ENCODE data around the gene GRK5. TPM values are rescaled to one million over a fixed set of nuclear protein-coding genes. Genes with fewer than 3 reads are reported as not detected.

Gene GRK5
- total and polyA plus RNA-seq, 2 donors from 2014 or later = 7.3 to 18.7 TPM

GRCh38 chr10:119450606-119451299 lies 243.4 kb downstream of the GRK5 start:
- peak in 1 of 5 donors; percentile 49 for DNase-seq

GRCh38 chr10:119451300-119451896 lies 244.0 kb downstream of the GRK5 start:
- H3K36me3 ChIP-seq (ENCODE audit: control insufficient read depth in 2 of 3, insufficient read depth in 3 of 3, low read length in 3 of 3) = no peaks in the 10 kb centered on the region
- FAIRE-seq (no peak), DNase-seq (no peak)
- H3K9ac ChIP-seq (ENCODE audit: low read length in 3 of 3) = no peak overlapping the region
- no peak overlapping the region for H3K27ac ChIP-seq (ENCODE audit: low read depth in 2 of 2, low read length in 2 of 2)
- no peak overlapping the region for H3K4me3 ChIP-seq (ENCODE audit: low read length in 3 of 3)
- intact Hi-C loops (cut with DNase I) = no loop called here
- no peaks in the 10 kb centered on the region for H3K4me1 ChIP-seq (ENCODE audit: control insufficient read depth in 2 of 3, insufficient read depth in 2 of 3, low read depth in 1 of 3, low read length in 3 of 3)
- no peaks in the 10 kb centered on the region for H3K27me3 ChIP-seq (ENCODE audit: control insufficient read depth, insufficient read depth, low read length)
- no peaks in the 10 kb centered on the region for H3K9me3 ChIP-seq (ENCODE audit: control insufficient read depth in 2 of 3, insufficient read depth in 1 of 3, low read length in 3 of 3)
- no peak for TF ChIP-seq CTCF (IDR thresholded peaks at IDR 0.05; ENCODE audit: borderline replicate concordance, extremely low read depth, insufficient read depth)

More at GRCh38 chr10:119450606-119451299, 243.4 kb downstream of the GRK5 start:
- Histone ChIP-seq H3K4me3 (ENCODE audit: low read length in 3 of 3) (no peak overlapping the region), H3K9ac (ENCODE audit: low read length in 3 of 3) (no peak overlapping the region), H3K4me1 (ENCODE audit: control insufficient read depth in 2 of 3, insufficient read depth in 2 of 3, low read depth in 1 of 3, low read length in 3 of 3) (no peaks in the 10 kb centered on the region), H3K27me3 (ENCODE audit: control insufficient read depth, insufficient read depth, low read length) (no peaks in the 10 kb centered on the region), H3K27ac (ENCODE audit: low read depth in 2 of 2, low read length in 2 of 2) (no peak overlapping the region), H3K9me3 (ENCODE audit: control insufficient read depth in 2 of 3, insufficient read depth in 1 of 3, low read length in 3 of 3) (no peaks in the 10 kb centered on the region), H3K36me3 (ENCODE audit: control insufficient read depth in 2 of 3, insufficient read depth in 3 of 3, low read length in 3 of 3) (no peaks in the 10 kb centered on the region)
- intact Hi-C loops (cut with DNase I) = no loop called here
- FAIRE-seq = no peak
- TF ChIP-seq CTCF (IDR thresholded peaks at IDR 0.05; ENCODE audit: borderline replicate concordance, extremely low read depth, insufficient read depth) = no peak

DNA sequence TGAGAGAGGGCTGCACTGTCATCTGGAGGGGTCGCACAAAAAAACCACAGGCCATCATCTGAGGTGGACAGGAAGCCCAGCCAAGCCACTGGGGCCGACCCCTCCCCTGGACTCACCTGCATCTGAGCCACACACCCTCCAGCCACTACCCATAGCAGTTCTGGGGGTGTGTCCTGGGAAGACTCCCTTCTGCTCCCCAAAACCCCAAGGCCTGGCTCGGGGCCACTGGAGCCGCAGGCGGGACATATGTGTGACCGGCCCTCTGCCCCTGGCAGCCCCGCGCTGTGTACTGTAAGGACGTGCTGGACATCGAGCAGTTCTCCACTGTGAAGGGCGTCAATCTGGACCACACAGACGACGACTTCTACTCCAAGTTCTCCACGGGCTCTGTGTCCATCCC lies 245.0 kb downstream of the GRK5 start:
- FAIRE-seq (no peak), DNase-seq (no peak)
- H3K4me3 ChIP-seq (ENCODE audit: low read length in 3 of 3) = no peak overlapping the region
- H3K27ac ChIP-seq (ENCODE audit: low read depth in 2 of 2, low read length in 2 of 2) = no peak overlapping the region
- no peaks in the 10 kb centered on the region for H3K9me3 ChIP-seq (ENCODE audit: control insufficient read depth in 2 of 3, insufficient read depth in 1 of 3, low read length in 3 of 3)
- no peak for TF ChIP-seq CTCF (IDR thresholded peaks at IDR 0.05; ENCODE audit: borderline replicate concordance, extremely low read depth, insufficient read depth)
- H3K27me3 ChIP-seq (ENCODE audit: control insufficient read depth, insufficient read depth, low read length) = no peaks in the 10 kb centered on the region
- no peaks in the 10 kb centered on the region for H3K4me1 ChIP-seq (ENCODE audit: control insufficient read depth in 2 of 3, insufficient read depth in 2 of 3, low read depth in 1 of 3, low read length in 3 of 3)
- H3K36me3 ChIP-seq (ENCODE audit: control insufficient read depth in 2 of 3, insufficient read depth in 3 of 3, low read length in 3 of 3) = no peaks in the 10 kb centered on the region
- intact Hi-C loops (cut with DNase I) = no loop called here
- H3K9ac ChIP-seq (ENCODE audit: low read length in 3 of 3) = no peak overlapping the region
